NT2/D1 (cell line): ENCODE measurements around the gene SLC16A11.

Source experiments
- DNase-seq: peaks from one replicate; pipeline ENCODE4 v3.0.0-alpha.2; 2011; ENCODE audit warnings: low read depth, low spot score
- H3K27me3 ChIP-seq: 2 replicates; pipeline ENCODE4 v1.6.0; 2011; ENCODE audit warnings: mild to moderate bottlenecking; ENCODE audit not compliant: insufficient read length, insufficient read depth
- H3K36me3 ChIP-seq: 2 replicates; pipeline ENCODE4 v1.6.1; 2011; ENCODE audit warnings: mild to moderate bottlenecking, low read length, mixed read lengths; ENCODE audit not compliant: insufficient read depth, insufficient read length
- H3K4me1 ChIP-seq: 2 replicates; pipeline ENCODE4 v1.5.1; 2011; ENCODE audit not compliant: insufficient read depth, insufficient read length
- H3K4me3 ChIP-seq: 2 replicates; pipeline ENCODE4 v1.5.1; 2011; ENCODE audit warnings: low read depth; ENCODE audit not compliant: insufficient read length
- H3K9ac ChIP-seq: 2 replicates; pipeline ENCODE4 v1.6.0; 2011; ENCODE audit warnings: low read depth; ENCODE audit not compliant: insufficient read length
- H3K9me3 ChIP-seq: 2 replicates; pipeline ENCODE4 v1.5.1; 2011; ENCODE audit warnings: mild to moderate bottlenecking, low read length; ENCODE audit not compliant: insufficient read depth
- SUZ12 ChIP-seq: IDR thresholded peaks from 2 replicates; pipeline ENCODE4 v1.6.1; 2011; ENCODE audit not compliant: insufficient read length, insufficient read depth; ENCODE audit errors: extremely low read depth
- YY1 ChIP-seq: IDR thresholded peaks from 2 replicates; pipeline ENCODE4 v1.6.1; 2011; ENCODE audit not compliant: insufficient read length, insufficient read depth
- ZNF274 ChIP-seq: IDR thresholded peaks from 2 replicates; pipeline ENCODE4 v1.6.1; 2011; ENCODE audit warnings: mild to moderate bottlenecking, low read depth, low read length

SLC16A11 gene

DNA sequence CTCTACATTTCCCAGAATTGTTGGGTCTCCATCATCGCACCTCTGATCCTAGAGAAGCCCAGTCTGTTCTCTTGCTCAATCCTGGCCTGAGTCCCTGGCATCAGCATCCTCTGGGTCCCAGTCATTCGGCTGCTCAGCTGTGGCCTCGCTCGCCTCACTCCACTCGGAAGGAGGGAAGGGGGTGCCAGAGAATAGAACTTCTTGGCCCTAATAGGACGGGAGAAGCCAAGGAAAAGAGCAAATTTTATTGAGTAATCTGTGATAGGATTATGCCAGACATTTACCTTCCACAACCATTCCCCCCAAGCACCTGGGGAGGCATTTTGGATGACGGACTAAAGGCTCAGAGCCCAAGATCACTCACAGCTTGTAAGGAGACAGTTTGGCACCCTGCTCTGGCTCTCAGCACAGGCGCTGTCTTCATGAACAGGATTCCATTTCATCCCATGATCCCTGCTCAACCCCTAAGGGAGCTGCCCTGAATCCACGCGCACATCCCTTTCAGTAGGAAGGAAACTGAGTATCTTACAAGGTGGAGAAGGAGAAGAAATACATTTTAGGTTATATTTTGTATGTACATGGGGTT, 36.7 kb upstream of the SLC16A11 start:
- H3K4me1 ChIP-seq: no peaks in the 10 kb centered on the region
- H3K9ac ChIP-seq: no peak overlapping the region
- TF ChIP-seq SUZ12 (no peak), YY1 (no peak), ZNF274 (no peak)
- no peaks in the 10 kb centered on the region for H3K27me3 ChIP-seq
- H3K9me3 ChIP-seq: no peaks in the 10 kb centered on the region
- H3K36me3 ChIP-seq: no peaks in the 10 kb centered on the region
- H3K4me3 ChIP-seq: no peak overlapping the region
- DNase-seq: no peak

DNA sequence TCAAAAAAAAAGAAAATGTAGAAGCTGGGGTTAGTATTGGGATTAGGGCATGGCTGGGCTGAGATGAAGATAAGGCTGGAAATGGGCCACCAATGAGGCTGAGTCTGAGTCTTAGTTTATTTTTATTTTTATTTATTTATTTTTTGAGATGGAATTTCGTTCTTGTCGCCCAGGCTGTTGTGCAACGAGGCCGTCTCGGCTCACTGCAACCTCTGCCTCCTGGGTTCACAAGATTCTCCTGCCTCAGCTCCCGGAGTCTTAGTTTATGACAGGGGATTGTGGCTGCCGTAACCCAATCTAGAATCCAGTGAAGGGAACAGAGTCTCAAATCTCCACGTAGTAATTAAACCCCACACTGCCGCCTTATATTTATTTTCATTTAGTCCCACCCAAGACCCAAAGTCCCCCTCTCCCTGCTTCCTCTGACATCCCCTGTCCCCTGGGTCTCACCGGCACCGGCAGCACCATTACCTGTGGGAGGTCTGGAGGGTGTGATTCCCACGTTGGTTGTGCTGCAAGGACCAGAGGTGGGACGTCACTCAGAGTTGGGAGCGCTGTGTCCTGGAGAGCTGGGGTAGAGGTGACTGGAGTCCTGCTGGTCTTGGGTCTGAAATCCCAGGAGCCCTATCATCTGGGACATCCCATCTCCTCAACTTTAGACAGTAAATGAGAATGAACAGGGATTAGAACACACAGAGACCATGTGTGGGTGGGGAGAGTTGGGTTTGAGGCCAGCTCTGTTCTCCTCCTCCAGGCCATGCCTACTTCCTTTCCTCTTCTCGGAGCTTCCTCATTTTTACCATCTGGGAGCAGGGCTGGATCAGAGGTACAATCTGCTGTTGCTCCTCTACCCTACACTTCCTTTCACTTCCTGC, 35.9 kb upstream of the SLC16A11 start, which contains the start of gene CLEC10A:
TSS of gene CLEC10A (minus strand) at position 671 of the 875 bp plus-strand sequence. CDS start 1,439 bp downstream, outside the sequence.
- Histone ChIP-seq H3K4me3 (no peak within 1 kb of the TSS), H3K4me1 (no peaks in the 10 kb centered on the region), H3K9me3 (no peaks in the 10 kb centered on the region), H3K36me3 (no peaks in the 10 kb centered on the region), H3K9ac (no peak within 1 kb of the TSS), H3K27me3 (no peaks in the 10 kb centered on the region)
- no peak for DNase-seq
- TF ChIP-seq ZNF274 (no peak), SUZ12 (no peak), YY1 (no peak)

DNA sequence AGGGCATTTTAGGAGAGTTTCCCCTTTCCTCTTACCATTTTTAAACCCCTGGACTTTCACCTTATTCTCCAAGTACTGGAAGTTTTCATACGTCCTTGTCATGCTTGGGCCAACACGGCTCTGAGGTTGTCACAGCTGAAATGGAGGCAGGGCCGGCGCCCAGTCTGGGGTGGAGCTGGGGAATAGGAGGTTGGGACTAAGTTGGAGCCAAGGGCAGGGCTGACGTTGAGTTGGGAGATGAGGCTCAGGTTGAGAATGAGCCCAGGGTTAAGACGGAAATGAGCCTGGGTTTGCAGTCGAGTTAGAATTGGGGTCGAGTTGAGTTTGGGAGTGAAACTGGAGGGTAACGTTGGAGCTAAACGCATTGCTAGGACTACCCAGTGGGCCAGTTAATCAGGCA, 34.8 kb upstream of the SLC16A11 start:
- Histone ChIP-seq H3K4me1 (no peaks in the 10 kb centered on the region), H3K36me3 (no peaks in the 10 kb centered on the region), H3K4me3 (no peak overlapping the region), H3K9me3 (no peaks in the 10 kb centered on the region), H3K27me3 (no peaks in the 10 kb centered on the region), H3K9ac (no peak overlapping the region)
- DNase-seq: no peak
- no peak for TF ChIP-seq SUZ12
- no peak for TF ChIP-seq YY1
- TF ChIP-seq ZNF274: no peak

DNA sequence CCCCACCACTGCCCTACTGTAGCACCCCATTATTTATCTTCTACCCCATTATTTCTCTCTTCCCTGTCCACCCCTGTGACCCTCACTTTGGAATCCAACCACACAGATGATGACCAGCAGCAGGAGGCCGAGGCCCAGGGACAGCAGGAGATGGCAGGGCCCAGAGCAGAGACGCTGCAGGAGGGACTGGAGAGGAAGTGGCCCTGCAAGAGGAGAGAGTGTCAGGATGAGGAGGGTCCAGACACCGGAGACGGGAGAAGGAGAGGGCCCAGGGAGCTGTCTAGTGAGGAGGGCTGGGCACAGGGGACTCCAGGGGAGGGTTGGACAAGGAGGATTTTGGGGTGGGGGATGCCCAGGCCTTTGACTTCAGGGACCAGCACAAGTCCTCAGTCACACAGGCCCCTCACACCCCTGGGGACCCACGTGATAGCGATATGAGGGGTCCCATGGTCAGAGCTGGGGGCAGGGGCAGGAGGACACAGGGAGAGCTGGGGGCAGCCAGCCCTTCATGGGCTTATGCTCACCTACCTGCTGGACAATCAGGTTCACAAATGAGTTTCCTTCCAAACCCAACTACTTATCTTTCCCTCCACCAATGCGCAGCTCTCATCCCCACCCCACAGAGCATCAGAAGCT, 34.1 kb upstream of the SLC16A11 start:
- Histone ChIP-seq H3K4me3 (no peak overlapping the region), H3K9ac (no peak overlapping the region), H3K9me3 (no peaks in the 10 kb centered on the region), H3K27me3 (no peaks in the 10 kb centered on the region), H3K4me1 (no peaks in the 10 kb centered on the region), H3K36me3 (no peaks in the 10 kb centered on the region)
- no peak for DNase-seq
- TF ChIP-seq YY1 (no peak), SUZ12 (no peak), ZNF274 (no peak)

DNA sequence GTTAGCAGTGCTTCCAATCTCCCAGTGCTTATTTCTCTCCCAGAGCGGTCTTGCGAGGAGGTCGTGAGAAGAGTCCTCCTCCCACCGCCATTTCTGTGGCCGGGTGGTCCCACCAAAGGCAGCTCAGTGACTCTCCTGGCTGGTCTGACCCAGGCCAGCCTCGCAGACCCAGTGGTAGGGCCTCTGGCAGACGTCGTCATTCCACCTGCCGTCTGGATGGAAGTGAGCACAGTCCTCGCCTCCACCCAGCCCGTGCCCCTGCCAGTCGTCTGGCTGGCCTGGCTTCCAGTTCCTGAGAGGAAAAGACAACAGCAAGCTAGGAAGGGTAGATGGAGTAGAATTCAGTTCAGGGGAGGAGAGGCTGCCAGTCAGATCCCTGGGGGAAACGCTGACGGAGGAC, 31.0 kb upstream of the SLC16A11 start:
- no peak for DNase-seq
- no peaks in the 10 kb centered on the region for H3K4me1 ChIP-seq
- H3K36me3 ChIP-seq: no peaks in the 10 kb centered on the region
- H3K9ac ChIP-seq: no peak overlapping the region
- no peak overlapping the region for H3K4me3 ChIP-seq
- no peaks in the 10 kb centered on the region for H3K9me3 ChIP-seq
- H3K27me3 ChIP-seq: no peaks in the 10 kb centered on the region
- TF ChIP-seq SUZ12 (no peak), ZNF274 (no peak), YY1 (no peak)

DNA sequence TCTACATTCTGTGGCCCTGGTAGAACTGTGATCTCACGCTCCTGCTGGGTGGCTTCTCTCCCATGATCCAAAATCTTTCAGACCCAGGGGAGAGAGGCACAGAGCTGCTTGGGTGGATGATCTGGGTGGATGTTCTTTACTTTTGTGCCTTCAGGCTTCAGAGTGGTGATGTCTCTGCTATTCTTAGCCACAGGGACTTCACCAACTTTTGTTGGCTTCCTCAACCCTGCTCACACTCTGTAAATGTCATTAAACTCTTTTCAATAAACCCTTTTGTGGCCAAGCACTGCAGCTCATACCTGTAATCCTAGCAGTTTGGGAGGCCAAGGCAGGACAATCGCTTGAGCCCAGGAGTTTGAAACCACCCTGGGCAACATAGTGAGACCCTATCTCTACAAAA, 28.5 kb upstream of the SLC16A11 start:
- H3K9ac ChIP-seq: no peak overlapping the region
- H3K36me3 ChIP-seq: no peaks in the 10 kb centered on the region
- peaks cover 17% of the 10 kb centered on the region for H3K9me3 ChIP-seq
- H3K27me3 ChIP-seq: no peaks in the 10 kb centered on the region
- no peaks in the 10 kb centered on the region for H3K4me1 ChIP-seq
- H3K4me3 ChIP-seq: no peak overlapping the region
- no peak for DNase-seq
- TF ChIP-seq SUZ12: no peak
- TF ChIP-seq YY1: no peak
- no peak for TF ChIP-seq ZNF274

DNA sequence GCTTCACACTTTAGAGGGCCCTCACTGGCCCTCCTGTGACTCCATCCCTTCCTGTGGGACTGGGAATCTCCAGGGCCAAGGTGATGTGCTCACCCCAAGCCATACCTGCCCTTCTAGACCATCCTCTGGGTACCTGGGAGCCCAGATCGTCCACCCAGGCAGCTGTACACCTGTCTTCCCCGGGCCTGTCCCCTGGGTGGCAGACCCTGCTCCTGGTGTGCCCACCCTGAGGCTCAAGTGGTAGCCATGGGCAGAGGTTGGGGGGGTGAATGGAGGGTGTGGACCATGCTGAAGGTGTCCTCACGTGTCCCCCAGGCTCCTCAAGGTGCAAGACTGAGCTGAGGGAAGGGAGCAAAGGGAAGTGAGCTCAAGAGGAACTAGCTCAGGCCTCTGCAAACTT, 26.8 kb upstream of the SLC16A11 start:
- peaks cover 23% of the 10 kb centered on the region for H3K9me3 ChIP-seq
- H3K36me3 ChIP-seq: no peaks in the 10 kb centered on the region
- H3K27me3 ChIP-seq: no peaks in the 10 kb centered on the region
- H3K9ac ChIP-seq: no peak overlapping the region
- TF ChIP-seq YY1: no peak
- no peak for DNase-seq
- no peak overlapping the region for H3K4me3 ChIP-seq
- no peaks in the 10 kb centered on the region for H3K4me1 ChIP-seq
